Esophagus muscularis mucosa (tissue), 4 donors: ENCODE measurements around the gene FBXO21.

Experiments
- CTCF ChIP-seq, 3 experiments: fragments of 200-600 bp in 2 of 3; fragments of 450-650 bp in 1 of 3; sonication (generic) in 2 of 3; IDR thresholded peaks; one replicate each; pipeline ENCODE4 v1.5.1; 2017 to 2019; ENCODE audit warnings: antibody characterized with exemption in 3 of 3, mild to moderate bottlenecking in 2 of 3, moderate library complexity in 1 of 3
- EP300 ChIP-seq: sonication (generic); formaldehyde crosslinking; IDR thresholded peaks from one replicate; pipeline ENCODE4 v1.6.1; 2017; ENCODE audit warnings: antibody characterized with exemption
- POLR2A ChIP-seq: fragments of 450-650 bp; IDR thresholded peaks from one replicate; pipeline ENCODE4 v1.6.1; 2017; ENCODE audit warnings: antibody characterized with exemption, moderate library complexity, mild to moderate bottlenecking, low read depth
- POLR2AphosphoS5 ChIP-seq, 2 donors: sonication (generic); formaldehyde crosslinking; IDR thresholded peaks; one replicate each; pipeline ENCODE4 v1.6.1; 2017; ENCODE audit warnings: antibody characterized with exemption in 2 of 2

- TF ChIP-seq CTCF (IDR thresholded peaks at IDR 0.05) (no peak), POLR2A (no peak), POLR2AphosphoS5 (IDR thresholded peaks at IDR 0.05) (no peak), EP300 (no peak)
These were observed 12.0 kb downstream of the FBXO21 start for GRCh38 chr12:117178301-117178700.
